ENCODE data around the gene NT5DC1.

NT5DC1 gene

DNA sequence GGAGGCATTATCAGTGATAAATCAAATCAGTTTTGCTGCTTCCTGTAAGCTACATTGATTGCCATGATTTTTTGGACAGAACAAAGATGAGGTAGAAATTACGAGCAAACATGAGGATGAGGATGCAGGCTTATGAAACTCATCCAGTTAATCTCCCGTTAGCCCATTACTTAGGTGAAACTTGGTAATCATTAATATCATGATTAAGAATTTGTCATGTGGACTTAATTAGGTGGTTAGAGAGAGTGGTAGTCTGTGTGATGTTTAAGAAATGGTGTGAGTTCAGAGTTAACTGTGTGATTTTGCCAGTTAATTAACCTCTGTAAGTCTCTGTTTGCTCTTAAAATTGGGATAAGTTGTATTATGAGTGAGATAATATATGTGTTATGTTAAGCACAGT lies 91.2 kb downstream of the NT5DC1 start:
- no peak for DNase-seq (ENCODE audit: low read depth, low spot score)

- no peak for DNase-seq (ENCODE audit: low read depth, low spot score)
These were observed 92.1 kb downstream of the NT5DC1 start for GRCh38 chr6:116192786-116193185.

DNA sequence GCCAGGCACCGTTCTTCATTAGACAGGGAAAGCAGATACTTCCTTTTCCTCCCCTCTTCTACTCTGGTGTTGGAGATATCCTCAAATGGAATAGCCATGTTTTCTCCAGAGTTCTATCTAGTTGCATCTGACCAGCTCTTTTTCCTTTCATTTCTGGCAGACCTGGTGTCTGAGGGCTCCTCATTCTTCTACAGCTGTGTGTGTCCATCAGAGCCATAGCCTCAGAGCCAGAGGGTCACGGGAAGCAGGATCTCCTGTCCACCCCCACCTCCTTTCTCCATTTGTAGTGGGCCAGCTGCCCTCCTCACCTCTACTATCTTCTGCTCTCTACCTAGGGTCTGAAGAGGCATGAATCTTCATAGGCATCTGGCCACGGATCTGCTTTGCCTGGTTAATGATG lies 96.2 kb downstream of the NT5DC1 start:
- DNase-seq (ENCODE audit: low read depth, low spot score): no peak

DNA sequence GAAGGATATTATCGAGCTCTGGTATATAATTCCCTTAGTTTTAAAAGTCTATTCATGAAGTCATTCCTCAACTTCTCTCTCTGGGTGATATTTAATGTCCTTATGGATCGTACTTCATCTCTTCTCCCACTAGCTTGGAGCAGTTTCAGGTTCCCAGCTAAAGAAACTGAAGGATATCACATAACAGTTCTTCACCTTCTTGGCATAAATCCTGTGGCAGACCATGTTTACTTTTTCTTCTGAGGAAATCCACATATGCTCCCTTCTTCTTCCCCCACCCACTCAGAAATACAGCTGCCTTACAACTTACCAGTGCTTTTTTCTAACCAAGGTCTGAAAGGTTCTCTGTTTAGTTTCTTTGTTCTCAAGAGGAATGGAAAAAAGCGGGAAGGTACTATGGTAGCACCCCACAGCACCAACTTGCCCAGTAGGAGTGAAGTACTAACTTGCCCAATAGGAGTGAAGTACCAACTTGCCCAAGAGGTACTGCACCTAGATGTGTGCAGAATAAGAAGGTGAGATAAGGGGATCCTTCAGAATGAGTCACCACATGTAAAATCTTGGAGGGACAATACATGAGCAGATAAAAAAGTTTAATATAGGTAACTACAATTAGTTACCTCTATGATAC lies 100.1 kb downstream of the NT5DC1 start:
- DNase-seq (ENCODE audit: low read depth, low spot score): no peak

DNA sequence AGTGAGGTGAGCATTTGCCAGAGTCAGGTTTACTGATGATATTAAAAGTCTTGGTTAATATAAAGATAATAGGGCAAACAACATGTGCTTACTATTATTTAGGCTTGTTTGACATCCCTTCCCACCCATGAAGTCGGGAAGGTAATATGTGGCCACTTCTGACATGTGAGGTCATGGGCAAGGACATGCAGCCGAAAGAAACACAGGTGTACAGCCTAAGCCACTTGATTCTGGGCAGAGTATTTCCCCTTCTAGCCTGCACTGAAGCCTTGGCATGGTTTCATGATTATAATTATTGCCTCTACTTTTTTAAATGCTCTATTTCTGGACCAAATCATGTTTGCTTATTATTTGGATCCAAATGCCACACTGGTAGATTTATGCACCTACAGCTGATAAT lies 100.9 kb downstream of the NT5DC1 start:
- DNase-seq (ENCODE audit: low read depth, low spot score): no peak

- no peak for DNase-seq (ENCODE audit: low read depth, low spot score)
These were observed 104.6 kb downstream of the NT5DC1 start for GRCh38 chr6:116205281-116205680.

GRCh38 chr6:116206231-116206903 lies 105.7 kb downstream of the NT5DC1 start:
- no peak for DNase-seq (ENCODE audit: low read depth, low spot score)

DNA sequence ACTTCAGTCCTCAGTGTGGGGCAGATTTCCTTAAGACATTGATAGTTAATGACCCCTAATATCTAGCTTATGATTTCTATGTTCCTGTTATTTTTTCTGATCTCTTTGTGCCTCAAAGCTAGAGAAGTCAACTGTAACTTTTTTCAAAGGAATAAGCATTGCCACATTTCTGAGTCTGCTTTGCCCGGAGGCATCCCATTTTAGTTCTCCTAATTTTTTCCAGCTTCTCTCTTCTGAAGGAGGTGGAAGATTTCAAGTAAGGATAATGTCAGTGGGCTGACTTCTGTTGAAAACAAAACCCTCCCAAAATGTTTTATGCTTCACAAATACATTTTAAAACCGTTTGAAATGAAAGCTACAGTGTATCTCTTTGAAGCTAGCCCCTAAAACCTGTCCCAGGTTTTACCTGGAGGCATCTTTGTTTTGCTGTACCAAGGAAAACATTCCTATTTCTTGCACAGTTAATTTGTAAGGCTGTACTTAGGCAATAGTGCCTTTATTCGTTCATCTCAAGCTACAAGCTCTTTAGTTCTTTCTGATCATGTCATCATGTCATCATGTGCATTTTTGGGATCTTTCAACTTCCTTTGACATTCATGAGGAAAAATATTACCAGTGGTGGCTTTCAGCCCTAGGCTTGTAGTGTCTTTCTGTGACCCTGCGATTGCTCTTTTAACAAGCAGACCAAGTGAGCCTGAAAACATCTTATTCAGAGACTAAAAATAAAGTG lies 107.6 kb downstream of the NT5DC1 start:
- DNase-seq (ENCODE audit: low read depth, low spot score): no peak

DNA sequence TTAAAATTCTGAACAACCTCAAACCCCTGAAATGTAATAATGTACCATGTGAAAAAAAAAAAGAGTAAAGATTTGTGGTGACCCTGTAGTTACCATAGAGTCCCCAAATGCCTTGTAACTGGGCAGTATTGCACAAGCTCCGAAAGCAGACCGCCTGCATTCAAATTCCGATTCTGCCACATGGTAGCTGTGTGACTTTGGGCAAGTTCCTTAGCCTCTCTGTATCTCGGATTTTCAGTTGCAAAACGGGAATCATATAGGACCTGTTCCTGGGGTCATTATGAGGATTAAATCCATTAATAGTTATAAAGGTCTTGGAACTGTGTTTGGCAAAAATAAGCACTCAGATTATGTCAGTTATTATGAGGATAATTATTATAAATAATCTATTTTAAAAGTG lies 109.7 kb downstream of the NT5DC1 start:
- DNase-seq (ENCODE audit: low read depth, low spot score): no peak

DNA sequence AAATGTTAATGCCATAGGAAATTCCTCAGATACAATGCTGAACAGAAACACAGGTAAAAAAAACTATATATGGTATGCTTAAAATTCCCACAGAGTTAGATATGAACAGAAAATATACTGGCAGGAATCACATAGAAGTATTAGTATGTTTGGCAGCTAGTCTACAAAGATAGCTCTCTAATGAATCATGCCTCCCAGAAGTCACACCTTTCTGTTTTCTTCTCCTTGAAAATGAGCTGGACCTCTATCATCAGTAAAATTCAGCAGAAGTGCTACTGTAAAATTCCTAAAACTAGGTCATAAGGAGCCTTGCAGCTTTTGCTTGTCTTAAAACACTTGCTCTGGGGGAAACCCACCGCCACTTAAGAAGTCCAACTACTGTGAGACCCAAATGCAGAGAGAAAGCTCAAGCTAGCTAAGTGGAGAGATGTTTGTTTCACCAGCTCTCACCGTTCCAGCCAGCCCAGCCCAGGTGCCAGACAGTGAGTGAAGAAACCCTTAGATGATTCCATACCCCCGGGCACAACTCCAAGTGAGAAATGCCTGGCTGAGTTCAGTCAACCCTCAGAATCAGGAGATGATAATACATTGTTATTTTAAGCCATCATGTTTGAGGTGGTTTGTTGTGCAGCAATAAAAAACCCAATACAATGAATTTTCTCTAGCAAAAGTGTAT lies 110.2 kb downstream of the NT5DC1 start:
- DNase-seq (ENCODE audit: low read depth, low spot score): no peak

- no peak for DNase-seq (ENCODE audit: low read depth, low spot score)
These were observed 114.0 kb downstream of the NT5DC1 start for GRCh38 chr6:116214681-116215080.

DNA sequence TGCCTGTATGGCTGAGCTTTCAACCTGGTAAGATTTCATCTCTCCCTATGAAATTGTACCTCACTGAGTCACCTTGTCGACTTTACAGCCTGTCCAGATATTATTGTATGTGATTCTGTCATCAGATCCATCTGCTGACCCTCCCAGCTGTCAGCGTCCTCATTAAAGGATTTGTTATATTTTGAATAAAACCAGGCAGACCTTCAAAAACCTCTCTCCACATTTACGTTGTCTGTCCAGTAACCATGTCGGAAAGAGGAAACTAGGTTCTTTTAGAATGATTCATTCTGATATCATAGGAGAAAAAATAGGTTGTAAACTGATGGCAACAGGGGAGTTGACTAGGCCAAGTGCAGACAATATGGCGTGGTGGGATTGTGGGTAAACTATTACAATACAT lies 114.8 kb downstream of the NT5DC1 start:
- no peak for DNase-seq (ENCODE audit: low read depth, low spot score)

GRCh38 chr6:116217069-116217468 lies 116.4 kb downstream of the NT5DC1 start:
- DNase-seq (ENCODE audit: low read depth, low spot score): no peak

DNA sequence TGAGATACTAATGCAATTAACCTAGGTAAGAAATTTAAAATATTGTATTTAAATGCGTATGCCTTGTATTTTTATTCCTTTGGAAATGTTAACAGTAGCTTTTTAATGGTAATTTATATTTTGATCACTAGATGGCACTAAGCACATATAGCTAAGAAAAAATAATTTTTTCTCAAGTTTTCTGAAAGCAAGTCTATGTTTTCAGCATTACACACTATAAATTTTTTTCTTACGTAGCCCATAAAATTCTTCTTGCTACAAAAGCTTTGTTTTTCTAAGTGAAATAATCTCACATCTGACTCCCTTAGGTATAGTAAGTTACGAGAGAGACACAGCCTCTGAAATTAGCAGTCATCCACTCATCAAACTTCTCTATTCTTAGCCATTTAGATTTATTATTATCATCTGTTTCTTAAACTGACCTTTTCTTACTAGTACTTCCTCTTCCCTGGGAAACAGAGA lies 117.5 kb downstream of the NT5DC1 start:
- DNase-seq (ENCODE audit: low read depth, low spot score): no peak

- DNase-seq (ENCODE audit: low read depth, low spot score): no peak
These were observed 118.2 kb downstream of the NT5DC1 start for GRCh38 chr6:116218866-116219265.

DNA sequence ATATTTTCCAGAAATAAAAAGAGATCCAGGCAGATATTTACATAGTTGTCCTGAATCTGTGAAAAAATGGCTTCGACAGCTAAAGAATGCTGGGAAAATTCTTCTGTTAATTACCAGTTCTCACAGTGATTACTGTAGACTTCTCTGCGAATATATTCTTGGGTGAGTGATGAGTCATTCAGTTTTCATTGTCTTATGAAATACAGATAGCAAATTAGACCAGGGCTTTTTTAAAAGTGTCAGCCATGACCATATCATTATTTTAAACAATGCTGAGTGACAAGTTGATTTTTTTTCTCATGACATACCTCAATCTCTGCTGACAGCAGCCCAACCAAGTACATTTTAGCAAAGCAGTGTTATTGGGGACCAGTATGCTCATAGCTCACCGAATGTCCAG lies 120.4 kb downstream of the NT5DC1 start:
- no peak for DNase-seq (ENCODE audit: low read depth, low spot score)

DNA sequence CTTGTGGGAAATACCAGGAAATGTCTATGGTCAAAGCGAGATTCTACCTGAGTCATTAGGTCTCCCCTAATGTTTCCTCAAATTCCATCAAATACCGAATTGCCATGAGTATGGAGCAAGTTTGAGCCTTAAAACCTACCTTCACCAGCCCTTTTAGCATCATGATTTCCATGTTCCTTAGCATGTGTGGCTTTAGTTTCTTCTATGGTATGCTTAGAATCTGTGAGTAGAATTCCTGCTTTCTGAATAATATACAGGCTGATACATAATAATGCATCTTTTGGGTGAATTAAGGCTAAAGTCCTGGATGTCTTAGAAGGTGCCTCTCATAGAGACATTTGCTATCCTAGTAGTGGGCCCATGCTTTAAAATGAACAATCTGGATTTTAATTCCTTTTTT lies 121.3 kb downstream of the NT5DC1 start:
- DNase-seq (ENCODE audit: low read depth, low spot score): no peak

DNA sequence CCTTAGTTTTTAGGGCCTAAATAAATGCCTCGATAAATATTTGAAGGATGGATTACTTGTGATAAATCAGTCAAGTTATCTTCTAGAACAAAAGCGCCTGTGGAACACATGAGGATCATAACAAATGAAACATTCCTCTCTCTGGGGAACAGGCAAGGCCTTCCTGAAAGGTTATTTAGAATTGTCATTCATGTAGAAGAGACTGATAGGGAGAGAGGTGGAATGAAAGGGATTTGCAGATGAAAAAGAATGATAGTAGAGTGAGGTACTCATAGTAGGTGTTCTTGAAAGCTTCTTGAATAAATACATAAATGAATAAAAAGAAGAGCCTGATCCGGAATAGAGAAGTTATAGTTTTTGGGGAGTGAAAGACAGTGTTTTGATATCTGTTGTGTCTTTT lies 122.7 kb downstream of the NT5DC1 start:
- DNase-seq (ENCODE audit: low read depth, low spot score): no peak

GRCh38 chr6:116229287-116229913 lies 128.7 kb downstream of the NT5DC1 start:
- DNase-seq (ENCODE audit: low read depth, low spot score): no peak

DNA sequence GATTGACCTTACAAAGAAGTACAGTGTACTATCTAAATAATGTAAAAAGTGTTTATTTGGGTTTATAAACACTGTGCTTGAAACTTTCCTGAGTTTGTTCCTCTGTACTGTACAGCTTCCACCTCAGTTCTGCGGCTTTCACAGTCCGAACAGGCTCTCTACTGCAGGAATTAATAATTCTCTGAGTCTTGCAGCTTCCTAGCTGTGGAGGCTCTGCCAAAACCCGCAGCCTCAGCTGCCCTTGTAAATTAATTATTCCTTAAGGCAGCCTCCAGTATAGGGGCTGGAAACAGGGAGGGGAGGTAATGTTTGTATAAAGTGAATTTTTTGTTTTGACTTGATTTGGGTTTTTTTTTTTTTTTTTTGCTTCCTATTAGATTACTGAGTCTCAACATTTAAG lies 134.0 kb downstream of the NT5DC1 start:
- DNase-seq (ENCODE audit: low read depth, low spot score): no peak

- DNase-seq (ENCODE audit: low read depth, low spot score): no peak
These were observed 137.4 kb downstream of the NT5DC1 start for GRCh38 chr6:116238083-116238482.

GRCh38 chr6:116239256-116239655 lies 138.6 kb downstream of the NT5DC1 start:
- DNase-seq (ENCODE audit: low read depth, low spot score): no peak
